Heart left ventricle (tissue), 13 donors: ENCODE results near the gene HYOU1.

Experiments
- POLR2A ChIP-seq, 2 donors: fragments of 450-650 bp; IDR thresholded peaks; one replicate each; pipeline ENCODE4 v1.6.1; 2017; ENCODE audit warnings: antibody characterized with exemption in 2 of 2, mild to moderate bottlenecking in 2 of 2, moderate library complexity in 2 of 2
- TF ChIP-seq, protein P1 (sequence below), 12 donors: fragments of 200-600 bp; sonication (generic) in 4 of 12; IDR thresholded peaks; one replicate each; pipeline versions ENCODE4 v1.5.0 to v1.8.0; 2018 to 2022; ENCODE audit warnings: antibody characterized with exemption in 12 of 12, mild to moderate bottlenecking in 5 of 12
- donor health status: ischemic (EF 13 %, LVEDD 7.1; RV severe dilation, severe dysfunction).
- donor health status: DM: no; HTN: yes; CAD: no.
- donor health status: DM: no; HTN: no; CAD: no.
- donor health status: ischemic (EF 25% LVEDD 6.9; RV normal size, moderate dysfunction).
- donor health status: ischemic (EF 25% LVEDD 5.7; RV mildly dilated, moderate dysfunction).
- donor health status: ischemic (EF 35%, LVEDD 5.7; RV mildly dilated, moderate dysfunction).
- donor health status: nonischemic (EF 11% LVEDD 7.7; RV severe dilation, severe dysfunction).
- donor health status: DM: yes; HTN: yes; CAD: no.
- donor health status: PGD.
- donor health status: ischemic (EF 29% LVEDD 5.4; RV normal size, mild dysfunction).
- donor health status: nonischemic (EF 23%, LVEDD 6.1; RV moderate dilation, normal function).

DNA sequence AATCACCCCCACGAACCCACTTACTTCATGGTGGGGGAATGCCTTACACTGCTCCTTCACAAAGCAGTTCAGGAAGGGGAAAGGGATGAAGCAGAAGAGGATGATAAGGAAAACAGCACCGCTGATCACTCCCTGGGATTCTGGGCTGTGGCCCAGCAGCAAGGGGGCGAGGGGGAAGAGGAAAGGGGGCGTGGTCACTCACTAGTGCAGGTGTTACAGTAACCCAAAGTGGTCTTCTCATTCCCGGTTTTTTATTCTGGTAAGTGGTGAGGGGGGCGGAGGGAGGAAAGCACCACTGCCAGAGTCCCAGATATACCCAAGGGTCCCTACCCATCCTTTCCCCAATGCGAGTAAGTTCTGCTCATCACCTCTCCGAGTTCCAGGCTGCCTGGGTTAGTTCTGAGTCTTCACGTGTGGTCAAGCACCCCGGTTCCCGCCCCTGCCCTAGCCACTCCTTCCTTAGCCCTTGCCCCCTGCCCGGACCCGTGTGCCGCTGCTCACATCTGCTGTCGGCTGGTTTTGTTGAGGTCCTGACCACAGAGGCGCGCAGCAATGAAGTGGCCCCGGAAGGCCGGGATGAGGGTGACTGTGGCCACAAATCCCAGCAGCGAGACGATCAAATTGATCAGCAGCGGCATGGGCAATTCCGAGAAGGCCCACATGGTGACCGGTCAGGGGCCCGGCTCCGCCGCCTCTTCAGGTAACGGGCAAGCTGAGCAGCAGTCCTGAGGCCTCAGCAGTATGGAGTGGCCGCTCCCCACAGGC lies 44.2 kb upstream of the HYOU1 start:
- TF ChIP-seq, protein P1, sequence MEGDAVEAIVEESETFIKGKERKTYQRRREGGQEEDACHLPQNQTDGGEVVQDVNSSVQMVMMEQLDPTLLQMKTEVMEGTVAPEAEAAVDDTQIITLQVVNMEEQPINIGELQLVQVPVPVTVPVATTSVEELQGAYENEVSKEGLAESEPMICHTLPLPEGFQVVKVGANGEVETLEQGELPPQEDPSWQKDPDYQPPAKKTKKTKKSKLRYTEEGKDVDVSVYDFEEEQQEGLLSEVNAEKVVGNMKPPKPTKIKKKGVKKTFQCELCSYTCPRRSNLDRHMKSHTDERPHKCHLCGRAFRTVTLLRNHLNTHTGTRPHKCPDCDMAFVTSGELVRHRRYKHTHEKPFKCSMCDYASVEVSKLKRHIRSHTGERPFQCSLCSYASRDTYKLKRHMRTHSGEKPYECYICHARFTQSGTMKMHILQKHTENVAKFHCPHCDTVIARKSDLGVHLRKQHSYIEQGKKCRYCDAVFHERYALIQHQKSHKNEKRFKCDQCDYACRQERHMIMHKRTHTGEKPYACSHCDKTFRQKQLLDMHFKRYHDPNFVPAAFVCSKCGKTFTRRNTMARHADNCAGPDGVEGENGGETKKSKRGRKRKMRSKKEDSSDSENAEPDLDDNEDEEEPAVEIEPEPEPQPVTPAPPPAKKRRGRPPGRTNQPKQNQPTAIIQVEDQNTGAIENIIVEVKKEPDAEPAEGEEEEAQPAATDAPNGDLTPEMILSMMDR (IDR thresholded peaks at IDR 0.05), result no peak
- no peak for TF ChIP-seq POLR2A (IDR thresholded peaks at IDR 0.05)
